HepG2 (cell line): ENCODE measurements around the gene STK11. TPM values are rescaled to one million over a fixed set of nuclear protein-coding genes. Genes with fewer than 3 reads are reported as not detected.

Experiments
- CREM ChIP-seq, 2 experiments: sonication (generic) in 1 of 2; formaldehyde crosslinking in 1 of 2; IDR thresholded peaks; 2 replicates each; pipeline versions ENCODE4 v1.4.0 to v1.6.1; 2016 to 2020; ENCODE audit warnings: antibody characterized with exemption in 1 of 2, mild to moderate bottlenecking in 1 of 2, missing genetic modification reagents in 1 of 2
- ELF1 ChIP-seq: sonication (generic); formaldehyde crosslinking; IDR thresholded peaks from 2 replicates; pipeline ENCODE4 v1.4.0; 2020; ENCODE audit warnings: missing genetic modification reagents
- GATAD2A ChIP-seq: IDR thresholded peaks from 2 replicates; pipeline ENCODE4 v1.6.1; 2016
- GTF3A ChIP-seq: sonication (generic); formaldehyde crosslinking; conservative IDR thresholded peaks from 2 replicates; pipeline ENCODE4 v1.4.0; 2020; ENCODE audit warnings: mild to moderate bottlenecking, missing genetic modification reagents
- NR2C2 ChIP-seq: sonication (generic); formaldehyde crosslinking; IDR thresholded peaks from 2 replicates; pipeline ENCODE4 v1.4.0; 2020; ENCODE audit warnings: missing genetic modification reagents, mild to moderate bottlenecking, moderate library complexity, borderline replicate concordance
- NR2F2 ChIP-seq: IDR thresholded peaks from 2 replicates; pipeline ENCODE4 v1.6.1; 2012; ENCODE audit warnings: low read depth, inconsistent platforms, borderline replicate concordance
- PPARG ChIP-seq: conservative IDR thresholded peaks from 2 replicates; pipeline ENCODE4 v1.6.1; 2016; ENCODE audit warnings: missing biosample characterization, missing genetic modification reagents
- ZBTB7B ChIP-seq: sonication (generic); formaldehyde crosslinking; IDR thresholded peaks from 2 replicates; pipeline ENCODE4 v1.4.0; 2020; ENCODE audit warnings: missing genetic modification reagents
- ZNF703 ChIP-seq: sonication (generic); formaldehyde crosslinking; IDR thresholded peaks from 2 replicates; pipeline ENCODE4 v1.5.1; 2020; ENCODE audit warnings: missing genetic modification reagents, mild to moderate bottlenecking, moderate library complexity, borderline replicate concordance
- ZNF749 ChIP-seq: sonication (generic); formaldehyde crosslinking; IDR thresholded peaks from 2 replicates; pipeline ENCODE4 v1.8.0; 2022; ENCODE audit warnings: mild to moderate bottlenecking, missing genetic modification reagents, moderate library complexity, borderline replicate concordance
- ZNF83 ChIP-seq: sonication (generic); formaldehyde crosslinking; IDR thresholded peaks from 2 replicates; pipeline ENCODE4 v1.4.0; 2020; ENCODE audit warnings: missing genetic modification reagents, mild to moderate bottlenecking, borderline replicate concordance
- ZZZ3 ChIP-seq: sonication (generic); formaldehyde crosslinking; IDR thresholded peaks from 2 replicates; pipeline ENCODE4 v1.4.0; 2020; ENCODE audit warnings: missing genetic modification reagents, mild to moderate bottlenecking, borderline replicate concordance
- polyA plus RNA-seq, 8 experiments: library from polyadenylated mRNA; depleted of rRNA in 3 of 8; stranded (reverse) in 7 of 8; unstranded in 1 of 8; fragments of >200 nt; fragmentation: Illumina TruSeq in 4 of 8; extraction: Trizol in 4 of 8; gene quantifications; 2 replicates each; pipeline versions ENCODE4 v1.2.1 to v1.2.3, GENCODE V29; 2011 to 2016; ENCODE audit warnings: low read depth in 4 of 8, missing spikeins in 1 of 8, mixed read lengths in 1 of 8; ENCODE audit not compliant: insufficient read depth in 1 of 8
- total RNA-seq, 5 experiments: library from RNA; depleted of rRNA; stranded (reverse); fragments of >200 nt; fragmentation: Illumina TruSeq; extraction: Trizol; gene quantifications; 2 replicates each; pipeline ENCODE4 v1.2.3, GENCODE V29; 2016; ENCODE audit warnings: low read depth in 1 of 5
- TF ChIP-seq, protein P1 (sequence below), 2 experiments: sonication (generic) in 1 of 2; formaldehyde crosslinking in 1 of 2; IDR thresholded peaks; 2 replicates each; pipeline versions ENCODE4 v1.4.0 to v1.6.1; 2016 to 2020; ENCODE audit warnings: borderline replicate concordance in 1 of 2, low read depth in 1 of 2, mild to moderate bottlenecking in 1 of 2, missing genetic modification reagents in 1 of 2
- TF ChIP-seq, protein P2 (sequence below): sonication (generic); formaldehyde crosslinking; IDR thresholded peaks from 2 replicates; pipeline ENCODE4 v1.4.0; 2020; ENCODE audit warnings: missing genetic modification reagents
- TF ChIP-seq, protein P3 (sequence below): sonication (generic); formaldehyde crosslinking; conservative IDR thresholded peaks from 2 replicates; pipeline ENCODE4 v1.8.0; 2022; ENCODE audit warnings: mild to moderate bottlenecking, moderate library complexity, missing genetic modification reagents
- TF ChIP-seq, protein P4 (sequence below): sonication (generic); formaldehyde crosslinking; IDR thresholded peaks from 2 replicates; pipeline ENCODE4 v1.5.0; 2020; ENCODE audit warnings: mild to moderate bottlenecking, missing genetic modification reagents
- TF ChIP-seq, protein P5 (sequence below): sonication (generic); formaldehyde crosslinking; IDR thresholded peaks from 2 replicates; pipeline ENCODE4 v1.4.0; 2020; ENCODE audit warnings: missing genetic modification reagents

STK11 gene
- total and polyA plus RNA-seq, 2 of the 13 experiments (the other 11 are each of a cell fraction or from before 2014, with no cell fraction given) = 27.5 to 43.6 TPM

DNA sequence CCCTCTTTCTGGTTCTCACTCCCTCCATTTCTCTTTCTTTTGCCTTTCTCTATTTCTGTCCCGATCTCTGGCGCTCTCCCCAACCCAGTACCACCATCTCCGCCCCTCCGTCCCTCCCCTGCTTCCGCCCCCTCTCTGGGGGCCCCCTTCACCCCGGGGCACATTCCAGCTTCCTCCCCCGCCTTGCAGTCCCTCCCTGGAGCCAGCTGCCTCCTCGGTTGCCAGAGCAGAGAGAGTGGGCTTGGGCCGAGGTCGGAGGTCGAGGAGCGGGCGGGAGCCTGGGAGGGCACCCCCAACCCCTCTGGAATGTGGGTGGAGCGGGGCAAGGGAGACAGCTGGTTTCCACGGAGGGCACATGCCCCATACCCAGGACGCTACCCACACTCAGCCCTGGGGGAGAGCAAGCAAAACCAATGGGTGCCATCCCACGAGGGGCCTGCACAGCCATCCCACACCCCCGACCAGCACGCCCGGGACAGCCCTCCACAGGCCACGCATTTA, 57.1 kb downstream of the STK11 start (continued):
- TF ChIP-seq, protein P1, sequence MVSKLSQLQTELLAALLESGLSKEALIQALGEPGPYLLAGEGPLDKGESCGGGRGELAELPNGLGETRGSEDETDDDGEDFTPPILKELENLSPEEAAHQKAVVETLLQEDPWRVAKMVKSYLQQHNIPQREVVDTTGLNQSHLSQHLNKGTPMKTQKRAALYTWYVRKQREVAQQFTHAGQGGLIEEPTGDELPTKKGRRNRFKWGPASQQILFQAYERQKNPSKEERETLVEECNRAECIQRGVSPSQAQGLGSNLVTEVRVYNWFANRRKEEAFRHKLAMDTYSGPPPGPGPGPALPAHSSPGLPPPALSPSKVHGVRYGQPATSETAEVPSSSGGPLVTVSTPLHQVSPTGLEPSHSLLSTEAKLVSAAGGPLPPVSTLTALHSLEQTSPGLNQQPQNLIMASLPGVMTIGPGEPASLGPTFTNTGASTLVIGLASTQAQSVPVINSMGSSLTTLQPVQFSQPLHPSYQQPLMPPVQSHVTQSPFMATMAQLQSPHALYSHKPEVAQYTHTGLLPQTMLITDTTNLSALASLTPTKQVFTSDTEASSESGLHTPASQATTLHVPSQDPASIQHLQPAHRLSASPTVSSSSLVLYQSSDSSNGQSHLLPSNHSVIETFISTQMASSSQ (IDR thresholded peaks at IDR 0.05; ENCODE audit: low read depth) = no peak
- TF ChIP-seq, protein P1 (CRISPR knock-in tag; IDR thresholded peaks at IDR 0.05; ENCODE audit: borderline replicate concordance) = no peak
- TF ChIP-seq ZNF83 (CRISPR knock-in tag) (no peak), ELF1 (CRISPR knock-in tag) (peak; percentile 25; the same call in 1 of the 2 replicates), PPARG (no peak), NR2F2 (0 out of 2 replicates have a peak, but pooled peaks have one; percentile 26), GTF3A (CRISPR knock-in tag) (no peak), CREM (IDR thresholded peaks at IDR 0.05) (no peak), CREM (CRISPR knock-in tag; IDR thresholded peaks at IDR 0.05) (no peak), ZBTB7B (CRISPR knock-in tag) (no peak), ZNF749 (CRISPR knock-in tag) (no peak), NR2C2 (CRISPR knock-in tag) (peak; percentile 15; the same call in 1 of the 2 replicates), ZZZ3 (CRISPR knock-in tag) (no peak), ZNF703 (CRISPR knock-in tag) (no peak), GATAD2A (CRISPR knock-in tag) (no peak)
- TF ChIP-seq, protein P2, sequence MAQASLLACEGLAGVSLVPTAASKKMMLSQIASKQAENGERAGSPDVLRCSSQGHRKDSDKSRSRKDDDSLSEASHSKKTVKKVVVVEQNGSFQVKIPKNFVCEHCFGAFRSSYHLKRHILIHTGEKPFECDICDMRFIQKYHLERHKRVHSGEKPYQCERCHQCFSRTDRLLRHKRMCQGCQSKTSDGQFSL (CRISPR knock-in tag) = 0 out of 2 replicates have a peak, but pooled peaks have one; percentile 56
- TF ChIP-seq, protein P3, sequence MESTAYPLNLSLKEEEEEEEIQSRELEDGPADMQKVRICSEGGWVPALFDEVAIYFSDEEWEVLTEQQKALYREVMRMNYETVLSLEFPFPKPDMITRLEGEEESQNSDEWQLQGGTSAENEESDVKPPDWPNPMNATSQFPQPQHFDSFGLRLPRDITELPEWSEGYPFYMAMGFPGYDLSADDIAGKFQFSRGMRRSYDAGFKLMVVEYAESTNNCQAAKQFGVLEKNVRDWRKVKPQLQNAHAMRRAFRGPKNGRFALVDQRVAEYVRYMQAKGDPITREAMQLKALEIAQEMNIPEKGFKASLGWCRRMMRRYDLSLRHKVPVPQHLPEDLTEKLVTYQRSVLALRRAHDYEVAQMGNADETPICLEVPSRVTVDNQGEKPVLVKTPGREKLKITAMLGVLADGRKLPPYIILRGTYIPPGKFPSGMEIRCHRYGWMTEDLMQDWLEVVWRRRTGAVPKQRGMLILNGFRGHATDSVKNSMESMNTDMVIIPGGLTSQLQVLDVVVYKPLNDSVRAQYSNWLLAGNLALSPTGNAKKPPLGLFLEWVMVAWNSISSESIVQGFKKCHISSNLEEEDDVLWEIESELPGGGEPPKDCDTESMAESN (CRISPR knock-in tag) = no peak
- TF ChIP-seq, protein P4, sequence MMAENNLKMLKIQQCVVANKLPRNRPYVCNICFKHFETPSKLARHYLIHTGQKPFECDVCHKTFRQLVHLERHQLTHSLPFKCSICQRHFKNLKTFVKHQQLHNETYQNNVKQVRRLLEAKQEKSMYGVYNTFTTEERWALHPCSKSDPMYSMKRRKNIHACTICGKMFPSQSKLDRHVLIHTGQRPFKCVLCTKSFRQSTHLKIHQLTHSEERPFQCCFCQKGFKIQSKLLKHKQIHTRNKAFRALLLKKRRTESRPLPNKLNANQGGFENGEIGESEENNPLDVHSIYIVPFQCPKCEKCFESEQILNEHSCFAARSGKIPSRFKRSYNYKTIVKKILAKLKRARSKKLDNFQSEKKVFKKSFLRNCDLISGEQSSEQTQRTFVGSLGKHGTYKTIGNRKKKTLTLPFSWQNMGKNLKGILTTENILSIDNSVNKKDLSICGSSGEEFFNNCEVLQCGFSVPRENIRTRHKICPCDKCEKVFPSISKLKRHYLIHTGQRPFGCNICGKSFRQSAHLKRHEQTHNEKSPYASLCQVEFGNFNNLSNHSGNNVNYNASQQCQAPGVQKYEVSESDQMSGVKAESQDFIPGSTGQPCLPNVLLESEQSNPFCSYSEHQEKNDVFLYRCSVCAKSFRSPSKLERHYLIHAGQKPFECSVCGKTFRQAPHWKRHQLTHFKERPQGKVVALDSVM (CRISPR knock-in tag) = 0 out of 2 replicates have a peak, but pooled peaks have one; percentile 12
- TF ChIP-seq, protein P5, sequence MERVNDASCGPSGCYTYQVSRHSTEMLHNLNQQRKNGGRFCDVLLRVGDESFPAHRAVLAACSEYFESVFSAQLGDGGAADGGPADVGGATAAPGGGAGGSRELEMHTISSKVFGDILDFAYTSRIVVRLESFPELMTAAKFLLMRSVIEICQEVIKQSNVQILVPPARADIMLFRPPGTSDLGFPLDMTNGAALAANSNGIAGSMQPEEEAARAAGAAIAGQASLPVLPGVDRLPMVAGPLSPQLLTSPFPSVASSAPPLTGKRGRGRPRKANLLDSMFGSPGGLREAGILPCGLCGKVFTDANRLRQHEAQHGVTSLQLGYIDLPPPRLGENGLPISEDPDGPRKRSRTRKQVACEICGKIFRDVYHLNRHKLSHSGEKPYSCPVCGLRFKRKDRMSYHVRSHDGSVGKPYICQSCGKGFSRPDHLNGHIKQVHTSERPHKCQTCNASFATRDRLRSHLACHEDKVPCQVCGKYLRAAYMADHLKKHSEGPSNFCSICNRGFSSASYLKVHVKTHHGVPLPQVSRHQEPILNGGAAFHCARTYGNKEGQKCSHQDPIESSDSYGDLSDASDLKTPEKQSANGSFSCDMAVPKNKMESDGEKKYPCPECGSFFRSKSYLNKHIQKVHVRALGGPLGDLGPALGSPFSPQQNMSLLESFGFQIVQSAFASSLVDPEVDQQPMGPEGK = peak; percentile 93
